H1 (cell line): ENCODE results near the gene ZNF8. TPM values are rescaled to one million over a fixed set of nuclear protein-coding genes. Genes with fewer than 3 reads are reported as not detected.

ENCODE experiments used
- CTCF ChIA-PET: fragments of 300-600 bp; sonication (Branson Sonifier 250); formaldehyde crosslinking; loops from one replicate; lab custom pipeline; 2021; ENCODE audit not compliant: partially characterized antibody; lab: Charles Lee
- POLR2A ChIA-PET: fragments of 300-600 bp; sonication (Branson Sonifier 250); formaldehyde crosslinking; loops from one replicate; lab custom pipeline; 2021; ENCODE audit warnings: inconsistent platforms; ENCODE audit not compliant: partially characterized antibody; lab: Charles Lee
- DNase-seq, 2 experiments: peaks; one replicate each; pipeline versions ENCODE4 v3.0.0 to v3.0.0-alpha.2; 2010 to 2022; ENCODE audit warnings: low spot score in 2 of 2, low read depth in 1 of 2, mixed read lengths in 1 of 2
- FAIRE-seq: peaks from 2 replicates; lab custom pipeline; 2011; peaks lifted over from hg19 to GRCh38; lab: Jason Lieb, UNC
- H2AFZ ChIP-seq: 2 replicates; pipeline ENCODE4 v1.8.1; 2012; ENCODE audit warnings: low read length, inconsistent platforms
- H2AK5ac ChIP-seq: 2 replicates; pipeline ENCODE4 v1.6.1; 2013; ENCODE audit warnings: low read depth, low read length
- H2BK120ac ChIP-seq: replicated peaks from 2 replicates; pipeline ENCODE3; 2013; ENCODE audit warnings: low read depth, low read length, inconsistent platforms
- H2BK12ac ChIP-seq: 2 replicates; pipeline ENCODE4 v1.6.1; 2013; ENCODE audit warnings: low read depth, low read length
- H2BK15ac ChIP-seq: 2 replicates; pipeline ENCODE4 v1.6.1; 2013; ENCODE audit warnings: low read length
- H2BK20ac ChIP-seq: 2 replicates; pipeline ENCODE4 v1.6.1; 2013; ENCODE audit warnings: low read length
- H2BK5ac ChIP-seq: 2 replicates; pipeline ENCODE4 v1.6.1; 2013; ENCODE audit warnings: low read depth, low read length
- H3K14ac ChIP-seq: 2 replicates; pipeline ENCODE4 v1.6.1; 2013; ENCODE audit warnings: inconsistent platforms; ENCODE audit not compliant: insufficient read length
- H3K18ac ChIP-seq: 2 replicates; pipeline ENCODE4 v1.6.1; 2013; ENCODE audit warnings: low read length; ENCODE audit errors: extremely low read depth
- H3K23ac ChIP-seq: 2 replicates; pipeline ENCODE4 v1.6.1; 2013; ENCODE audit warnings: inconsistent platforms; ENCODE audit not compliant: insufficient read length
- H3K23me2 ChIP-seq: 2 replicates; pipeline ENCODE4 v1.6.1; 2013; ENCODE audit warnings: low read depth, low read length
- H3K27ac ChIP-seq: 2 replicates; pipeline ENCODE4 v1.6.1; 2011; ENCODE audit warnings: low read depth, low read length, inconsistent platforms
- H3K27me3 ChIP-seq, 4 experiments: replicated peaks in 1 of 4; 1 replicate in 1 of 4; 2 replicates in 3 of 4; pipeline versions ENCODE4 v1.6.1 to v1.8.1; 2011 to 2013; ENCODE audit warnings: low read length in 3 of 4, mild to moderate bottlenecking in 3 of 4, inconsistent platforms in 2 of 4, mixed read lengths in 2 of 4, moderate library complexity in 1 of 4; ENCODE audit not compliant: control insufficient read depth in 3 of 4, insufficient read depth in 3 of 4; ENCODE audit errors: extremely low read depth in 1 of 4
- H3K36me3 ChIP-seq, 4 experiments: 2 replicates each; pipeline versions ENCODE4 v1.6.1 to v1.8.1; 2011 to 2013; ENCODE audit warnings: mild to moderate bottlenecking in 4 of 4, low read length in 3 of 4, moderate library complexity in 2 of 4, control low read depth in 1 of 4, inconsistent platforms in 1 of 4; ENCODE audit not compliant: insufficient read depth in 4 of 4, control insufficient read depth in 2 of 4
- H3K4ac ChIP-seq: replicated peaks from 2 replicates; pipeline ENCODE3; 2013; ENCODE audit warnings: low read length, low read depth, mixed read lengths, inconsistent platforms; ENCODE audit not compliant: insufficient read length
- H3K4me1 ChIP-seq, 4 experiments: replicated peaks in 1 of 4; 1 replicate in 1 of 4; 2 replicates in 3 of 4; pipeline versions ENCODE4 v1.6.1 to v1.8.1; 2011 to 2013; ENCODE audit warnings: low read length in 3 of 4, inconsistent platforms in 2 of 4, mixed read lengths in 1 of 4; ENCODE audit not compliant: insufficient read depth in 4 of 4, control insufficient read depth in 3 of 4
- H3K4me2 ChIP-seq, 2 experiments: 2 replicates each; pipeline versions ENCODE4 v1.6.1 to v1.8.1; 2011 to 2013; ENCODE audit warnings: low read depth in 2 of 2, low read length in 2 of 2, control low read depth in 1 of 2, inconsistent platforms in 1 of 2, mild to moderate bottlenecking in 1 of 2; ENCODE audit not compliant: insufficient read depth in 1 of 2
- H3K4me3 ChIP-seq, 4 experiments: fragments of 200-600, 300-600 bp in 1 of 4; sonication (generic), shearing (Covaris generic), sonication (Bioruptor Twin) in 1 of 4; 2 replicates each; pipeline versions ENCODE4 v1.5.1 to v1.8.1; 2011 to 2016; ENCODE audit warnings: low read length in 4 of 4, low read depth in 3 of 4, control low read depth in 2 of 4, inconsistent platforms in 2 of 4, mild to moderate bottlenecking in 2 of 4, mixed read lengths in 1 of 4, moderate library complexity in 1 of 4; ENCODE audit not compliant: insufficient read depth in 2 of 4; ENCODE audit errors: extremely low read depth in 1 of 4
- H3K56ac ChIP-seq: replicated peaks from 2 replicates; pipeline ENCODE3; 2013; ENCODE audit warnings: low read depth, mild to moderate bottlenecking, mixed read lengths, low read length, inconsistent platforms; ENCODE audit not compliant: insufficient read length
- H3K79me1 ChIP-seq: 2 replicates; pipeline ENCODE4 v1.6.1; 2013; ENCODE audit warnings: low read depth, low read length, control low read depth
- H3K79me2 ChIP-seq, 2 experiments: 2 replicates each; pipeline versions ENCODE4 v1.6.1 to v1.8.1; 2012 to 2013; ENCODE audit warnings: low read length in 2 of 2, mild to moderate bottlenecking in 2 of 2, inconsistent platforms in 1 of 2; ENCODE audit not compliant: insufficient read depth in 2 of 2, control insufficient read depth in 1 of 2
- H3K9ac ChIP-seq, 4 experiments: replicated peaks in 1 of 4; 1 replicate in 1 of 4; 2 replicates in 3 of 4; pipeline versions ENCODE4 v1.6.1 to v1.8.1; 2011 to 2013; ENCODE audit warnings: low read depth in 3 of 4, low read length in 3 of 4, control low read depth in 2 of 4, mild to moderate bottlenecking in 2 of 4, moderate library complexity in 2 of 4, inconsistent platforms in 1 of 4; ENCODE audit errors: extremely low read depth in 1 of 4
- H3K9me3 ChIP-seq, 2 experiments: 2 replicates each; pipeline versions ENCODE4 v1.6.1 to v1.8.1; 2012 to 2013; ENCODE audit warnings: mild to moderate bottlenecking in 2 of 2, moderate library complexity in 2 of 2, control low read depth in 1 of 2, inconsistent platforms in 1 of 2, low read depth in 1 of 2, low read length in 1 of 2, mixed read lengths in 1 of 2; ENCODE audit not compliant: insufficient read depth in 2 of 2
- H4K20me1 ChIP-seq, 2 experiments: replicated peaks in 1 of 2; 2 replicates each; pipeline versions ENCODE3 to v1.8.1; 2011 to 2013; ENCODE audit warnings: inconsistent platforms in 2 of 2, low read length in 2 of 2, mild to moderate bottlenecking in 1 of 2; ENCODE audit not compliant: insufficient read depth in 2 of 2, control insufficient read depth in 1 of 2
- H4K5ac ChIP-seq: 2 replicates; pipeline ENCODE4 v1.6.1; 2013; ENCODE audit warnings: low read length, low read depth, mixed read lengths, inconsistent platforms; ENCODE audit not compliant: insufficient read length
- H4K8ac ChIP-seq: 2 replicates; pipeline ENCODE4 v1.8.0; 2013; ENCODE audit warnings: mild to moderate bottlenecking, moderate library complexity, low read length, inconsistent platforms; ENCODE audit not compliant: insufficient read depth; ENCODE audit errors: extremely low read depth
- H4K91ac ChIP-seq: replicated peaks from 2 replicates; pipeline ENCODE3; 2013; ENCODE audit warnings: low read length, mixed read lengths, inconsistent platforms; ENCODE audit not compliant: insufficient read length
- POLR2AphosphoS5 ChIP-seq: IDR thresholded peaks from 2 replicates; pipeline ENCODE4 v1.6.1; 2011; ENCODE audit warnings: low read depth, low read length
- SP2 ChIP-seq: IDR thresholded peaks from 2 replicates; pipeline ENCODE4 v1.6.1; 2012; ENCODE audit warnings: mild to moderate bottlenecking, low read length, inconsistent platforms
- WGBS, 2 experiments: shearing (Covaris generic) in 1 of 2; methylation state at CpG; one replicate each; pipeline versions ENCODE4 v1.1.6 to v1.1.7; 2013 to 2015; ENCODE audit warnings: low lambda C conversion rate in 2 of 2, mixed read lengths in 2 of 2, inconsistent platforms in 1 of 2, low coverage in 1 of 2, missing lambda C conversion rate in 1 of 2; ENCODE audit not compliant: insufficient replicate concordance in 2 of 2, insufficient coverage in 1 of 2, insufficient read length in 1 of 2; ENCODE audit errors: extremely low coverage in 1 of 2, missing lambda C conversion rate in 1 of 2; 5-methylcytosine and 5-hydroxymethylcytosine counted together
- polyA plus RNA-seq, 7 experiments: library from polyadenylated mRNA; depleted of rRNA in 3 of 7; stranded (reverse) in 5 of 7; unstranded in 2 of 7; fragments of >200 nt in 5 of 7; fragments of 200-250 nt in 2 of 7; gene quantifications; 1 replicate in 5 of 7; 2 replicates in 1 of 7; 4 replicates in 1 of 7; pipeline versions ENCODE4 v1.2.1 to v1.2.3, GENCODE V29; 2011 to 2013; ENCODE audit warnings: missing spikeins in 2 of 7, mixed read lengths in 2 of 7
- total RNA-seq: library from RNA; stranded (reverse); fragmentation: NEBNext Ultra II Directional; extraction: Animal tissue kit (Norgen Biotek cat#: 25700); gene quantifications from 2 replicates; pipeline ENCODE4 v1.2.1, GENCODE V29; 2021

ZNF8 gene
- total and polyA plus RNA-seq, 2 of the 8 experiments (the other 6 are each of a cell fraction or from before 2014, with no cell fraction given), result 9.2 to 21.5 TPM

DNA sequence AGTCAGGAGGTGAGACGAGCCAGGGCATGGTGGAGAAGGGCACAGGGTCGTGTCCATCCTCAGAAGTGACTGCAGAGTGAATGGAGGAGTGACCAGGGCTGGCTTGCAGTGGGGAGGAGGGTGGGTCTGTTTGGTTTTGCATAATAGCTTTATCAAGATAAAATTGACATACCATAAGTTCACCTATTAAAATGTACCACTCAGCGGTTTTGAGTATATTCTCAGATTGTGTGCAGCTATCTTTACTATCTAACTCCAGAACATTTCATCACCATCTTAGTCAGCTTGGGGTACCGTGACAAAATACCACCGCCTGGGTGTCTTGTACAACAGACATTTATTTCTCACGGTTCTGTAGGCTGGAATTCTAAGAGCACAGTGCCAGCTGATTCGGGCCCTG lies 13.2 kb downstream of the ZNF8 start:
- CTCF ChIA-PET, result no interaction called here
- peaks cover 0 to 23% of the 10 kb centered on the region in 2 experiments; a peak in 2 of 4 replicates for H3K79me2 ChIP-seq
- no peak for TF ChIP-seq SP2
- 0 out of 2 replicates have a peak, but pooled peaks have one; percentile 57 for TF ChIP-seq POLR2AphosphoS5
- TF ChIP-seq, all 59 proteins: peak for 1
- H3K23me2 ChIP-seq, result no peaks in the 10 kb centered on the region
- H4K91ac ChIP-seq, result no peak overlapping the region
- H2BK20ac ChIP-seq, result no peak overlapping the region
- no peak overlapping the region for H3K14ac ChIP-seq
- no peak for FAIRE-seq
- H3K9me3 ChIP-seq, result peaks cover 0 to 3% of the 10 kb centered on the region in 2 experiments; a peak in 1 of 4 replicates
- H3K4ac ChIP-seq, result no peak overlapping the region
- no peak overlapping the region for H2AK5ac ChIP-seq
- H3K4me1 ChIP-seq, result no peaks in the 10 kb centered on the region
- POLR2A ChIA-PET, result interaction anchor here (0.8 to 1.9 kb wide), 5 partner anchors 13 to 109 kb away, joined by 3 to 4 read pairs (median 4); partner anchors contain the start of genes ZNF274, ZNF544 and ZNF8
- no peak overlapping the region for H4K5ac ChIP-seq
- H3K79me1 ChIP-seq, result peaks cover 16% of the 10 kb centered on the region
- H3K18ac ChIP-seq, result no peak overlapping the region
- H3K27ac ChIP-seq, result no peak overlapping the region
- peaks cover 35 to 81% (median 67%) of the 10 kb centered on the region in 4 experiments for H3K36me3 ChIP-seq
- WGBS, 2 experiments, result 93% methylated on average over 7 of the region's 7 CpGs; no CpG with 5 or more reads in 1 of the 2 experiments
- no peak overlapping the region for H3K4me3 ChIP-seq
- H2AFZ ChIP-seq, result no peak overlapping the region
- no peak overlapping the region for H3K56ac ChIP-seq
- no peak overlapping the region for H3K4me2 ChIP-seq
- peaks cover 12 to 23% of the 10 kb centered on the region in 2 experiments for H4K20me1 ChIP-seq
- H3K9ac ChIP-seq, result no peak overlapping the region
- H3K23ac ChIP-seq, result no peak overlapping the region
- no peaks in the 10 kb centered on the region for H3K27me3 ChIP-seq
- H4K8ac ChIP-seq, result no peak overlapping the region
- H2BK12ac ChIP-seq, result no peak overlapping the region
- no peak for DNase-seq
- H2BK120ac ChIP-seq, result no peak overlapping the region
- H2BK5ac ChIP-seq, result no peak overlapping the region
- no peak overlapping the region for H2BK15ac ChIP-seq
